HL-60 (cell line): ENCODE data around the gene NUDT9.
"Not testable (repeated sequence)": the region's sequence is repeated elsewhere in the genome, so short reads cannot be mapped to it uniquely, and the experiment has no call there.

Experiments
- DNase-seq, 2 experiments: peaks; one replicate each; pipeline ENCODE4 v3.0.0-alpha.2; 2010 to 2020; ENCODE audit warnings: low read depth in 1 of 2, low spot score in 1 of 2
- H3K27ac ChIP-seq: fragments of 250-450 bp; sonication (Bioruptor Pico); replicated peaks from 2 replicates; pipeline ENCODE4 v1.5.1; 2020; ENCODE audit warnings: mild to moderate bottlenecking, moderate library complexity
- H3K27me3 ChIP-seq: fragments of 250-450 bp; sonication (Bioruptor Pico); 2 replicates; pipeline ENCODE4 v1.5.1; 2021; ENCODE audit warnings: mild to moderate bottlenecking, moderate library complexity; ENCODE audit not compliant: insufficient read depth, poor library complexity, severe bottlenecking
- H3K4me3 ChIP-seq: replicated peaks from 2 replicates; pipeline ENCODE4 v1.5.1; 2011; ENCODE audit warnings: mild to moderate bottlenecking, control low read depth, low read length; ENCODE audit not compliant: insufficient read depth
- CTCF ChIP-seq: IDR thresholded peaks from one replicate; pipeline ENCODE4 v1.5.1; 2011; ENCODE audit warnings: low read length, control low read depth, inconsistent platforms; ENCODE audit not compliant: insufficient read depth
- GABPA ChIP-seq: IDR thresholded peaks from 2 replicates; pipeline ENCODE4 v1.6.1; 2012; ENCODE audit warnings: low read depth
- POLR2AphosphoS5 ChIP-seq: IDR thresholded peaks from 2 replicates; pipeline ENCODE4 v1.6.1; 2012; ENCODE audit warnings: low read depth
- REST ChIP-seq: IDR thresholded peaks from 2 replicates; pipeline ENCODE4 v1.6.1; 2012; ENCODE audit warnings: low read depth; ENCODE audit not compliant: insufficient replicate concordance
- SPI1 ChIP-seq: IDR thresholded peaks from 2 replicates; pipeline ENCODE4 v1.6.1; 2012; ENCODE audit warnings: low read depth, mild to moderate bottlenecking, borderline replicate concordance

The NUDT9 gene

GRCh38 chr4:87391576-87392054 is 30.8 kb upstream of the NUDT9 start:
- DNase-seq, result no peak
- Histone ChIP-seq H3K4me3 (peak overlapping the region; percentile 78), H3K27me3 (no peaks in the 10 kb centered on the region), H3K27ac (peak overlapping the region; percentile 93)
- TF ChIP-seq SPI1 (no peak), POLR2AphosphoS5 (no peak), CTCF (no peak), GABPA (no peak), REST (no peak)

GRCh38 chr4:87392183-87392582 is 30.2 kb upstream of the NUDT9 start:
- Histone ChIP-seq H3K4me3 (no peak overlapping the region), H3K27me3 (no peaks in the 10 kb centered on the region), H3K27ac (no peak overlapping the region)
- no peak for TF ChIP-seq SPI1
- TF ChIP-seq GABPA, result no peak
- TF ChIP-seq CTCF, result no peak
- TF ChIP-seq POLR2AphosphoS5, result no peak
- TF ChIP-seq REST, result no peak
- DNase-seq, result peak in 1 of 2 experiments; percentile 47

- DNase-seq, H3K27me3 ChIP-seq, H3K27ac ChIP-seq, H3K4me3 ChIP-seq: not testable (repeated sequence)
Measured at GRCh38 chr4:87395073-87395472, 27.3 kb upstream of the NUDT9 start.

- H3K4me3 ChIP-seq, DNase-seq, H3K27ac ChIP-seq, H3K27me3 ChIP-seq: not testable (repeated sequence)
Measured at GRCh38 chr4:87395851-87396250, 26.5 kb upstream of the NUDT9 start.

- H3K27ac ChIP-seq, result no peak overlapping the region
- no peak for TF ChIP-seq SPI1
- TF ChIP-seq GABPA, result no peak
- no peak for TF ChIP-seq POLR2AphosphoS5
- no peak for TF ChIP-seq REST
- no peak for TF ChIP-seq CTCF
- DNase-seq, result no peak
Measured at GRCh38 chr4:87399148-87399547, 23.2 kb upstream of the NUDT9 start.

More at GRCh38 chr4:87399148-87399547, 23.2 kb upstream of the NUDT9 start:
- no peak overlapping the region for H3K4me3 ChIP-seq
- no peaks in the 10 kb centered on the region for H3K27me3 ChIP-seq
